ENCODE results near the gene CSF3.

Gene CSF3

DNA sequence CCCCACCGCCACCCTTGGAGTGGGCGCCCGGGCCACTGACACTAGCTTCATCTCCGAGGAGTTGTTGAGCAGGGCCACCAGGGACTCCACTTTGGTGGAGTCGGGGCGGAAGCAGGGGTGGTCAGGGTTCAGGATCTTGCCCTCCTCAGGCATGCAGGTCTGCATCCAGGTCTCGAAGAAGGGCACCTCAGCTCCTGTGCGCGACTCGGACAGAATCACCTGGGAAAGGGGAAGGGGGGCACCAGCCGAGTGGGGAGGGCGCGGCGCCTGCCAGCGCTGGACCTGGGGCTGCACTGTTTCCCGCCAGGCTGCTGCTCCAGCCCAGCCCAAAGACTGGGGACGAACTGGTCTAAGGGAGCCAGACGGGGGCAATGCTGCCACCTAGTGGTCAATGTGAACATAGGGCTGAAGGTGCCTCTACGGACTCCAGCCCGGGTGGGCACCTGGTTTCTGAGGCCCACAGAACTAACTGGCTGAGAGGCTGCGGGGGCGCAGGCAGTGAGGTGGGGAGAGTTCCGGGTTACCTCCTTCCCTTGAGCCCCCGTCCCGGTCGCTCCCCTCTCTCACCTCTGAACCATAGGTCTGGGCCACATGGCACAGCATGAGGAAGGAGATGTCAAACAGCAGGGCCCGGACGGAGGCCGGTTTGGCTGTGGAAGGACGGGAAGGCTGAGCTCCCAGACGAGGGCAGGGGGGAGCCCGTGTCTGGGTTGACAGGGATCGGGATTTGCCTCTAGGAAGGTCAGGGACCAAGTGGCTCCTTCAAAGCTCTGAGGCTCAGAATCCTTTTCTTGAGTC is 11.8 kb downstream of the CSF3 start:
- peaks cover 20% of the 10 kb centered on the region for H3K4me1 ChIP-seq (ENCODE audit: insufficient read depth, insufficient read length)
- H3K27me3 ChIP-seq (ENCODE audit: insufficient read depth, insufficient read length), result no peaks in the 10 kb centered on the region
- no peak overlapping the region for H3K9ac ChIP-seq (ENCODE audit: insufficient read length, low read depth)
- no peak overlapping the region for H3K4me3 ChIP-seq (ENCODE audit: insufficient read length, low read depth)
- TF ChIP-seq SUZ12 (IDR thresholded peaks at IDR 0.05; ENCODE audit: extremely low read depth, insufficient read depth, insufficient read length), result no peak
- no peak for TF ChIP-seq YY1 (IDR thresholded peaks at IDR 0.05; ENCODE audit: insufficient read depth, insufficient read length)
- no peak for TF ChIP-seq ZNF274 (IDR thresholded peaks at IDR 0.05; ENCODE audit: low read depth, low read length)
- peaks cover 85% of the 10 kb centered on the region for H3K36me3 ChIP-seq (ENCODE audit: insufficient read depth, insufficient read length, low read length)
- DNase-seq (ENCODE audit: low read depth, low spot score), result peak; percentile 58
- no peaks in the 10 kb centered on the region for H3K9me3 ChIP-seq (ENCODE audit: insufficient read depth, low read length)

GRCh38 chr17:40027614-40028012 is 12.4 kb downstream of the CSF3 start:
- TF ChIP-seq ZNF274 (IDR thresholded peaks at IDR 0.05; ENCODE audit: low read depth, low read length), result no peak
- TF ChIP-seq YY1 (IDR thresholded peaks at IDR 0.05; ENCODE audit: insufficient read depth, insufficient read length), result no peak
- no peak for TF ChIP-seq SUZ12 (IDR thresholded peaks at IDR 0.05; ENCODE audit: extremely low read depth, insufficient read depth, insufficient read length)
- no peaks in the 10 kb centered on the region for H3K9me3 ChIP-seq (ENCODE audit: insufficient read depth, low read length)
- H3K36me3 ChIP-seq (ENCODE audit: insufficient read depth, insufficient read length, low read length), result peaks cover 85% of the 10 kb centered on the region
- H3K27me3 ChIP-seq (ENCODE audit: insufficient read depth, insufficient read length), result no peaks in the 10 kb centered on the region
- DNase-seq (ENCODE audit: low read depth, low spot score), result no peak
- no peak overlapping the region for H3K9ac ChIP-seq (ENCODE audit: insufficient read length, low read depth)
- H3K4me3 ChIP-seq (ENCODE audit: insufficient read length, low read depth), result no peak overlapping the region
- peaks cover 17% of the 10 kb centered on the region for H3K4me1 ChIP-seq (ENCODE audit: insufficient read depth, insufficient read length)

- H3K9me3 ChIP-seq (ENCODE audit: insufficient read depth, low read length), result no peaks in the 10 kb centered on the region
- H3K27me3 ChIP-seq (ENCODE audit: insufficient read depth, insufficient read length), result no peaks in the 10 kb centered on the region
- no peak overlapping the region for H3K9ac ChIP-seq (ENCODE audit: insufficient read length, low read depth)
- peaks cover 86% of the 10 kb centered on the region for H3K36me3 ChIP-seq (ENCODE audit: insufficient read depth, insufficient read length, low read length)
- H3K4me1 ChIP-seq (ENCODE audit: insufficient read depth, insufficient read length), result peaks cover 10% of the 10 kb centered on the region
- no peak for DNase-seq (ENCODE audit: low read depth, low spot score)
- no peak overlapping the region for H3K4me3 ChIP-seq (ENCODE audit: insufficient read length, low read depth)
- TF ChIP-seq SUZ12 (IDR thresholded peaks at IDR 0.05; ENCODE audit: extremely low read depth, insufficient read depth, insufficient read length), result no peak
- no peak for TF ChIP-seq ZNF274 (IDR thresholded peaks at IDR 0.05; ENCODE audit: low read depth, low read length)
- TF ChIP-seq YY1 (IDR thresholded peaks at IDR 0.05; ENCODE audit: insufficient read depth, insufficient read length), result no peak
Observed at GRCh38 chr17:40028595-40028994, 13.4 kb downstream of the CSF3 start.

DNA sequence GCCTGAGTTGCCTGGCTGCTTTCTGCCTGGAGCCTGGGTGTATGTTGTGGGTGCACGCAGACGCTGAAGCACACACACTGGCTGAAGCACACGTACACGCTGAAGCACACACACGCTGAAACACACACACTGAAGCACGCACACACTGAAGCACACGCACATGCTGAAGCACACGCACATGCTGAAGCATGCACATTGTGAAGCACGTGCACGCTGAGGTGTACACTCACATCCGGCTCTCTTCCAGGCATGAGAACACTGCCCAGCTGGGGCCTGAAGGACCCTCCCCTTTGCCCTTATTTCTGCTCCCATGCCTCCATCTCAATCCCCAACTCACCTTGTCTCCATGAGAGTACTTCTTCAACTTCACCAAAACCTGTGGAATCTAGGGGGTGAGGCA is 16.5 kb downstream of the CSF3 start:
- no peak overlapping the region for H3K4me3 ChIP-seq (ENCODE audit: insufficient read length, low read depth)
- no peaks in the 10 kb centered on the region for H3K9me3 ChIP-seq (ENCODE audit: insufficient read depth, low read length)
- no peak for TF ChIP-seq SUZ12 (IDR thresholded peaks at IDR 0.05; ENCODE audit: extremely low read depth, insufficient read depth, insufficient read length)
- TF ChIP-seq ZNF274 (IDR thresholded peaks at IDR 0.05; ENCODE audit: low read depth, low read length), result no peak
- no peak for TF ChIP-seq YY1 (IDR thresholded peaks at IDR 0.05; ENCODE audit: insufficient read depth, insufficient read length)
- peaks cover 90% of the 10 kb centered on the region for H3K36me3 ChIP-seq (ENCODE audit: insufficient read depth, insufficient read length, low read length)
- H3K4me1 ChIP-seq (ENCODE audit: insufficient read depth, insufficient read length), result peaks cover 9% of the 10 kb centered on the region
- H3K27me3 ChIP-seq (ENCODE audit: insufficient read depth, insufficient read length), result no peaks in the 10 kb centered on the region
- no peak for DNase-seq (ENCODE audit: low read depth, low spot score)
- H3K9ac ChIP-seq (ENCODE audit: insufficient read length, low read depth), result no peak overlapping the region

- Histone ChIP-seq H3K4me1 (ENCODE audit: insufficient read depth, insufficient read length) (peaks cover 6% of the 10 kb centered on the region), H3K9me3 (ENCODE audit: insufficient read depth, low read length) (no peaks in the 10 kb centered on the region), H3K27me3 (ENCODE audit: insufficient read depth, insufficient read length) (no peaks in the 10 kb centered on the region), H3K9ac (ENCODE audit: insufficient read length, low read depth) (no peak overlapping the region), H3K4me3 (ENCODE audit: insufficient read length, low read depth) (no peak overlapping the region), H3K36me3 (ENCODE audit: insufficient read depth, insufficient read length, low read length) (peaks cover 86% of the 10 kb centered on the region)
- DNase-seq (ENCODE audit: low read depth, low spot score), result no peak
- no peak for TF ChIP-seq ZNF274 (IDR thresholded peaks at IDR 0.05; ENCODE audit: low read depth, low read length)
- TF ChIP-seq YY1 (IDR thresholded peaks at IDR 0.05; ENCODE audit: insufficient read depth, insufficient read length), result no peak
- no peak for TF ChIP-seq SUZ12 (IDR thresholded peaks at IDR 0.05; ENCODE audit: extremely low read depth, insufficient read depth, insufficient read length)
Observed at GRCh38 chr17:40032322-40033320, 17.4 kb downstream of the CSF3 start.

DNA sequence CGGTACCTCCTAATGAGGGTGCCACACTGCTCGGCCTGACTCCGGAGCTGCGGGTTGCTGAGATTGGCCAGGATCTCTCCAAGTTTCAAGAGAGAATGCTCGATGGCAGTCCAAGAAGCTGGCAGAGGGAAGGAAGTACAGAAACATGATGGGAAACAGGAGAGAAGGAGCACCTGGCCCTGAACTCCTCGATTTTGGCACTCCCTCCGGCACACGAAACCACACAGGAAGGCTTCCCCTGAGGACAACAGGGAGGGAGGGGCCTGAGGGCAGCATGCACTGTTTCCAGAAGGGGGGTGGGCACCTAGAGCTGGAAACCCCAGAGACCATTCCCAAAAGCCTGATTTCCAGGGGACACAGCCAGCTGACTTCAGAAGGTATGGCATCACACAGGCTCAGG is 18.1 kb downstream of the CSF3 start:
- Histone ChIP-seq H3K36me3 (ENCODE audit: insufficient read depth, insufficient read length, low read length) (peaks cover 81% of the 10 kb centered on the region), H3K9ac (ENCODE audit: insufficient read length, low read depth) (no peak overlapping the region), H3K4me1 (ENCODE audit: insufficient read depth, insufficient read length) (peaks cover 6% of the 10 kb centered on the region), H3K27me3 (ENCODE audit: insufficient read depth, insufficient read length) (no peaks in the 10 kb centered on the region), H3K9me3 (ENCODE audit: insufficient read depth, low read length) (no peaks in the 10 kb centered on the region), H3K4me3 (ENCODE audit: insufficient read length, low read depth) (no peak overlapping the region)
- TF ChIP-seq ZNF274 (IDR thresholded peaks at IDR 0.05; ENCODE audit: low read depth, low read length), result no peak
- TF ChIP-seq SUZ12 (IDR thresholded peaks at IDR 0.05; ENCODE audit: extremely low read depth, insufficient read depth, insufficient read length), result no peak
- TF ChIP-seq YY1 (IDR thresholded peaks at IDR 0.05; ENCODE audit: insufficient read depth, insufficient read length), result no peak
- DNase-seq (ENCODE audit: low read depth, low spot score), result no peak

All from NT2/D1 (cell line).